Prostate gland (tissue), 2 donors: ENCODE data around the gene FGF11.

Source experiments
- CTCF ChIP-seq, 4 experiments: fragments of 200-600 bp in 2 of 4; fragments of 450-650 bp in 2 of 4; sonication (generic) in 2 of 4; IDR thresholded peaks; 1 replicate in 3 of 4; 2 replicates in 1 of 4; pipeline ENCODE4 v1.5.1; 2016 to 2019; ENCODE audit warnings: antibody characterized with exemption in 4 of 4, mild to moderate bottlenecking in 2 of 4, moderate library complexity in 2 of 4
- POLR2AphosphoS5 ChIP-seq: sonication (generic); formaldehyde crosslinking; IDR thresholded peaks from one replicate; pipeline ENCODE4 v1.6.1; 2017; ENCODE audit warnings: antibody characterized with exemption

- TF ChIP-seq CTCF (IDR thresholded peaks at IDR 0.05) (no peak), POLR2AphosphoS5 (no peak)
Measured at GRCh38 chr17:7466318-7466638, 27.0 kb downstream of the FGF11 start.
